B cell (primary cell): ENCODE data around the gene FBLIM1. TPM values are rescaled to one million over a fixed set of nuclear protein-coding genes. Genes with fewer than 3 reads are reported as not detected.

Experiments
- ATAC-seq: fragments of 200-7000 bp; cut with Tn5 transposase; one replicate; pipeline ENCODE4 v1.10.0; 2021; ENCODE audit warnings: low read depth, mild to moderate bottlenecking, moderate number of reproducible peaks, moderate library complexity
- CTCF ChIA-PET: fragments of 350-600 bp; sonication (Branson Sonifier 250); formaldehyde crosslinking; loops from one replicate; lab custom pipeline; 2021; ENCODE audit warnings: antibody characterized with exemption, inconsistent platforms; lab: Charles Lee
- POLR2A ChIA-PET: fragments of 350-600 bp; sonication (Branson Sonifier 250); formaldehyde crosslinking; loops from one replicate; lab custom pipeline; 2021; ENCODE audit warnings: antibody characterized with exemption; lab: Charles Lee
- DNase-seq: peaks from one replicate; pipeline ENCODE4 v3.0.0; 2013
- H2AFZ ChIP-seq: 2 replicates; pipeline ENCODE4 v1.6.1; 2012; ENCODE audit warnings: mild to moderate bottlenecking, low read depth, low read length; ENCODE audit not compliant: insufficient read depth, poor library complexity, severe bottlenecking
- H3K27ac ChIP-seq, 2 donors: 1 replicate in 1 of 2; 2 replicates in 1 of 2; pipeline ENCODE4 v1.5.1; 2012 to 2013; ENCODE audit warnings: low read length in 2 of 2, mild to moderate bottlenecking in 2 of 2, moderate library complexity in 1 of 2
- H3K27me3 ChIP-seq, 4 experiments: fragments of 200-600 bp in 1 of 4; sonication (generic) in 1 of 4; replicated peaks in 1 of 4; 1 replicate in 2 of 4; 2 replicates in 2 of 4; pipeline versions ENCODE4 v1.6.1 to v1.7.0; 2013 to 2016; ENCODE audit warnings: low read length in 3 of 4, mild to moderate bottlenecking in 2 of 4, mixed read lengths in 1 of 4, moderate library complexity in 1 of 4; ENCODE audit not compliant: insufficient read depth in 4 of 4, control insufficient read depth in 3 of 4; ENCODE audit errors: control extremely low read depth in 1 of 4
- H3K36me3 ChIP-seq, 2 experiments: replicated peaks in 1 of 2; 1 replicate in 1 of 2; 2 replicates in 1 of 2; pipeline versions ENCODE4 v1.6.1 to v1.7.1; 2013; ENCODE audit warnings: low read length in 1 of 2; ENCODE audit not compliant: insufficient read depth in 2 of 2, control insufficient read depth in 1 of 2; ENCODE audit errors: control extremely low read depth in 1 of 2, extremely low read depth in 1 of 2
- H3K4me1 ChIP-seq, 2 donors: fragments of 200-600 bp in 1 of 2; sonication (generic) in 1 of 2; 1 replicate in 1 of 2; 2 replicates in 1 of 2; pipeline versions ENCODE4 v1.5.1 to v1.6.1; 2013 to 2017; ENCODE audit warnings: low read length in 2 of 2; ENCODE audit not compliant: control insufficient read depth in 2 of 2, insufficient read depth in 2 of 2
- H3K4me2 ChIP-seq: replicated peaks from 2 replicates; pipeline ENCODE3; 2012; ENCODE audit warnings: mild to moderate bottlenecking, low read depth, low read length; ENCODE audit not compliant: poor library complexity, severe bottlenecking
- H3K4me3 ChIP-seq, 5 experiments: fragments of 200-600 bp in 1 of 5; sonication (generic) in 1 of 5; 1 replicate in 3 of 5; 2 replicates in 2 of 5; pipeline versions ENCODE4 v1.5.1 to v1.7.0; 2011 to 2016; ENCODE audit warnings: low read length in 4 of 5, mild to moderate bottlenecking in 4 of 5, low read depth in 2 of 5, control low read depth in 1 of 5, moderate library complexity in 1 of 5; ENCODE audit not compliant: insufficient read depth in 1 of 5; ENCODE audit errors: control extremely low read depth in 1 of 5, extremely low read depth in 1 of 5
- H3K79me2 ChIP-seq: fragments of 200-600 bp; sonication (generic); one replicate; pipeline ENCODE4 v1.6.0; 2016; ENCODE audit warnings: low read length; ENCODE audit not compliant: control insufficient read depth, insufficient read depth
- H3K9ac ChIP-seq: fragments of 200-600 bp; sonication (generic); 2 replicates; pipeline ENCODE4 v1.6.1; 2017; ENCODE audit warnings: mild to moderate bottlenecking, low read length, moderate library complexity
- H3K9me3 ChIP-seq, 3 donors: one replicate each; pipeline versions ENCODE4 v1.6.1 to v1.7.1; 2013; ENCODE audit warnings: low read length in 2 of 3; ENCODE audit not compliant: control insufficient read depth in 2 of 3, insufficient read depth in 1 of 3; ENCODE audit errors: control extremely low read depth in 1 of 3
- H4K20me1 ChIP-seq: 2 replicates; pipeline ENCODE4 v1.6.0; 2012; ENCODE audit warnings: mild to moderate bottlenecking, low read length; ENCODE audit not compliant: insufficient read depth, control insufficient read depth, poor library complexity, severe bottlenecking
- H3K27ac Mint-ChIP-seq: one replicate; pipeline ENCODE4 v1.8.0; 2021; ENCODE audit warnings: mixed read lengths
- H3K27me3 Mint-ChIP-seq: one replicate; pipeline ENCODE4 v1.8.0; 2021; ENCODE audit warnings: mixed read lengths
- H3K4me1 Mint-ChIP-seq: one replicate; pipeline ENCODE4 v1.8.0; 2021; ENCODE audit warnings: mixed read lengths
- H3K4me3 Mint-ChIP-seq: one replicate; pipeline ENCODE4 v1.8.0; 2021; ENCODE audit warnings: mixed read lengths
- H3K9me3 Mint-ChIP-seq: one replicate; pipeline ENCODE4 v1.8.0; 2022; ENCODE audit warnings: mixed read lengths; ENCODE audit not compliant: insufficient read depth
- CTCF ChIP-seq: fragments of 200-600 bp; IDR thresholded peaks from one replicate; pipeline ENCODE4 v1.8.0; 2022; ENCODE audit warnings: antibody characterized with exemption, mild to moderate bottlenecking
- EZH2 ChIP-seq: IDR thresholded peaks from 2 replicates; pipeline ENCODE4 v1.6.1; 2012; ENCODE audit warnings: borderline replicate concordance, low read depth, mild to moderate bottlenecking, moderate library complexity, low read length; ENCODE audit not compliant: insufficient read depth, poor library complexity, severe bottlenecking
- WGBS: methylation state at CpG from one replicate; pipeline ENCODE4 v1.1.5; 2013; ENCODE audit warnings: missing lambda C conversion rate; ENCODE audit not compliant: insufficient coverage; 5-methylcytosine and 5-hydroxymethylcytosine counted together
- intact Hi-C: fragments of 100-400 bp; cut with micrococcal nuclease; formaldehyde crosslinking; loops from one replicate; pipeline ENCODE4 v1.10.0; 2022
- polyA plus RNA-seq: library from polyadenylated mRNA; depleted of rRNA; stranded (reverse); fragments of >200 nt; gene quantifications from 2 replicates; pipeline ENCODE4 v1.2.3, GENCODE V29; 2012
- total RNA-seq, 2 donors: library from RNA; stranded (reverse); fragments of 120-200 nt in 1 of 2; gene quantifications; 1 replicate in 1 of 2; 2 replicates in 1 of 2; pipeline versions ENCODE4 v1.2.3 to v1.2.4, GENCODE V29; 2013 to 2022

The FBLIM1 gene
- total and polyA plus RNA-seq, 2 donors (not counting 1 experiment from before 2014, with no cell fraction given) = not detected

- Histone ChIP-seq H3K36me3 (peaks cover 0 to 63% of the 10 kb centered on the region in 2 experiments), H4K20me1 (peaks cover 50% of the 10 kb centered on the region), H3K27me3 (no peaks in the 10 kb centered on the region), H3K4me3 (no peak overlapping the region), H3K9ac (no peak overlapping the region), H3K27ac (no peak overlapping the region), H3K9me3 (no peaks in the 10 kb centered on the region), H3K4me2 (no peak overlapping the region), H3K79me2 (peaks cover 22% of the 10 kb centered on the region), H2AFZ (no peak overlapping the region), H3K4me1 (no peaks in the 10 kb centered on the region)
- no peaks in the 10 kb centered on the region for H3K27me3 Mint-ChIP-seq
- H3K4me3 Mint-ChIP-seq = no peak overlapping the region
- TF ChIP-seq EZH2 (no peak), CTCF (no peak)
- no peak for ATAC-seq
- WGBS = 96% methylated on average over 11 of the region's 11 CpGs
- DNase-seq = no peak
- ChIA-PET CTCF (no interaction called here), POLR2A (no interaction called here)
- peaks cover 3% of the 10 kb centered on the region for H3K4me1 Mint-ChIP-seq
- H3K27ac Mint-ChIP-seq = no peak overlapping the region
- intact Hi-C loops = no loop called here
- H3K9me3 Mint-ChIP-seq = no peaks in the 10 kb centered on the region
These were observed 41.0 kb upstream of the FBLIM1 start for GRCh38 chr1:15717418-15718125.

GRCh38 chr1:15718199-15718601 lies 40.4 kb upstream of the FBLIM1 start:
- peaks cover 43% of the 10 kb centered on the region for H4K20me1 ChIP-seq
- ATAC-seq (no peak), DNase-seq (no peak)
- Mint-ChIP-seq H3K4me3 (no peak overlapping the region), H3K4me1 (peaks cover 3% of the 10 kb centered on the region), H3K9me3 (no peaks in the 10 kb centered on the region), H3K27me3 (no peaks in the 10 kb centered on the region), H3K27ac (no peak overlapping the region)
- no peak overlapping the region for H3K4me2 ChIP-seq
- no peak overlapping the region for H3K4me3 ChIP-seq
- intact Hi-C loops = no loop called here
- WGBS = 97% methylated on average over 8 of the region's 8 CpGs
- ChIA-PET CTCF (interaction anchor here (1.4 kb wide), 1 partner anchor 139 kb away, joined by 4 read pairs; no protein-coding TSS in a partner anchor), POLR2A (no interaction called here)
- no peak overlapping the region for H2AFZ ChIP-seq
- no peaks in the 10 kb centered on the region for H3K4me1 ChIP-seq
- H3K27ac ChIP-seq = no peak overlapping the region
- H3K79me2 ChIP-seq = peaks cover 16% of the 10 kb centered on the region
- H3K36me3 ChIP-seq = peaks cover 0 to 69% of the 10 kb centered on the region in 2 experiments
- no peak overlapping the region for H3K9ac ChIP-seq
- H3K27me3 ChIP-seq = no peaks in the 10 kb centered on the region
- H3K9me3 ChIP-seq = no peaks in the 10 kb centered on the region
- TF ChIP-seq CTCF (no peak), EZH2 (no peak)
